HCT116 (cell line): Measurements from ENCODE around the gene ZNF473. TPM values are rescaled to one million over a fixed set of nuclear protein-coding genes. Genes with fewer than 3 reads are reported as not detected.

Experiments used
- ATAC-seq: fragments of 200-7000 bp; cut with Tn5 transposase; 2 replicates; pipeline ENCODE4 v1.9.1; 2020; ENCODE audit warnings: mild to moderate bottlenecking, moderate library complexity
- BruUV-seq: library from RNA; stranded (reverse); fragments of 400-500 nt; replicated peaks from 2 replicates; lab custom pipeline; 2021; lab: Mats Ljungman, UMichigan
- CTCF ChIA-PET: fragments of 300-600 bp; sonication (Branson Sonifier 250); formaldehyde crosslinking; loops from one replicate; lab custom pipeline; 2021; ENCODE audit warnings: antibody characterized with exemption; lab: Charles Lee
- POLR2A ChIA-PET: fragments of 300-600, 350-600 bp; sonication (Branson Sonifier 250); formaldehyde crosslinking; loops from one replicate; lab custom pipeline; 2021; ENCODE audit warnings: antibody characterized with exemption; lab: Charles Lee
- RAD21 ChIA-PET, 2 experiments: fragments of 300-600 bp; sonication (Branson Sonifier 250); formaldehyde crosslinking; loops; one replicate each; lab custom pipeline; 2023; ENCODE audit warnings: low total read pairs in 2 of 2; ENCODE audit not compliant: uncharacterized antibody in 2 of 2, unreplicated experiment in 2 of 2, low non-redundant PET in 1 of 2; lab: Charles Lee
- DNase-seq: peaks from one replicate; pipeline ENCODE4 v3.0.0-alpha.2; 2010; ENCODE audit warnings: low read depth, low spot score
- H2AFZ ChIP-seq: fragments of 200-600 bp; shearing (Covaris generic), sonication (generic); 2 replicates; pipeline ENCODE4 v1.6.1; 2017; ENCODE audit warnings: low read depth, mixed run types, mixed read lengths, antibody characterized with exemption, low read length; ENCODE audit not compliant: poor library complexity, severe bottlenecking
- H3K27ac ChIP-seq: 2 replicates; pipeline ENCODE4 v1.5.1; 2012; ENCODE audit warnings: low read depth, low read length
- H3K27me3 ChIP-seq: fragments of 200-600 bp; sonication (generic); 2 replicates; pipeline ENCODE4 v1.6.1; 2016; ENCODE audit warnings: mixed run types, low read length, mixed read lengths; ENCODE audit not compliant: insufficient read depth
- H3K36me3 ChIP-seq, 2 experiments: fragments of 200-500 bp in 1 of 2; fragments of 200-600 bp in 1 of 2; sonication (Bioruptor generic) in 1 of 2; sonication (generic) in 1 of 2; 2 replicates each; pipeline versions ENCODE4 v1.5.1 to v1.6.1; 2014 to 2016; ENCODE audit warnings: low read length in 2 of 2, inconsistent platforms in 1 of 2, mixed read lengths in 1 of 2, mixed run types in 1 of 2; ENCODE audit not compliant: insufficient read depth in 2 of 2, control insufficient read depth in 1 of 2
- H3K4me1 ChIP-seq, 2 experiments: fragments of 200-600 bp in 1 of 2; sonication (generic) in 1 of 2; 2 replicates each; pipeline versions ENCODE4 v1.5.1 to v1.6.1; 2012 to 2017; ENCODE audit warnings: low read length in 2 of 2, inconsistent platforms in 1 of 2, mild to moderate bottlenecking in 1 of 2, mixed read lengths in 1 of 2, mixed run types in 1 of 2, moderate library complexity in 1 of 2; ENCODE audit not compliant: insufficient read depth in 2 of 2, control insufficient read depth in 1 of 2
- H3K4me2 ChIP-seq: fragments of 200-600 bp; sonication (generic); 2 replicates; pipeline ENCODE4 v1.6.1; 2017; ENCODE audit warnings: mixed run types, low read length, mixed read lengths
- H3K4me3 ChIP-seq, 2 experiments: fragments of 200-600 bp in 1 of 2; sonication (generic) in 1 of 2; replicated peaks in 1 of 2; 2 replicates each; pipeline ENCODE4 v1.5.1; 2011 to 2016; ENCODE audit warnings: low read length in 2 of 2, control low read depth in 1 of 2, low read depth in 1 of 2, mild to moderate bottlenecking in 1 of 2, mixed read lengths in 1 of 2, mixed run types in 1 of 2
- H3K79me2 ChIP-seq: fragments of 200-600 bp; sonication (generic); 2 replicates; pipeline ENCODE4 v1.6.1; 2017; ENCODE audit warnings: mild to moderate bottlenecking, mixed run types, low read length, moderate library complexity, mixed read lengths; ENCODE audit not compliant: insufficient read depth
- H3K9ac ChIP-seq: fragments of 200-600 bp; sonication (generic); 2 replicates; pipeline ENCODE4 v1.6.1; 2016; ENCODE audit warnings: low read length, mixed read lengths
- H3K9me2 ChIP-seq: fragments of 200-600 bp; sonication (generic), shearing (Covaris generic); 2 replicates; pipeline ENCODE4 v1.6.1; 2017; ENCODE audit warnings: mixed run types, mild to moderate bottlenecking, moderate library complexity; ENCODE audit not compliant: insufficient read depth
- H3K9me3 ChIP-seq, 2 experiments: fragments of 200-500 bp in 1 of 2; fragments of 200-600 bp in 1 of 2; sonication (Bioruptor generic) in 1 of 2; sonication (generic) in 1 of 2; 2 replicates each; pipeline ENCODE4 v1.6.1; 2014 to 2017; ENCODE audit warnings: low read length in 2 of 2, mixed read lengths in 2 of 2, inconsistent platforms in 1 of 2, low read depth in 1 of 2, mild to moderate bottlenecking in 1 of 2, mixed run types in 1 of 2, moderate library complexity in 1 of 2; ENCODE audit not compliant: control insufficient read depth in 1 of 2, insufficient read depth in 1 of 2
- H4K20me1 ChIP-seq: fragments of 200-600 bp; sonication (generic), shearing (Covaris generic); 2 replicates; pipeline ENCODE4 v1.6.1; 2017; ENCODE audit warnings: mixed run types, mild to moderate bottlenecking, moderate library complexity; ENCODE audit not compliant: insufficient read depth
- CEBPB ChIP-seq: IDR thresholded peaks from 2 replicates; pipeline ENCODE4 v1.6.1; 2012; ENCODE audit warnings: low read depth
- EGR1 ChIP-seq: IDR thresholded peaks from 2 replicates; pipeline ENCODE4 v1.6.1; 2012; ENCODE audit warnings: low read depth
- EZH2 ChIP-seq: fragments of 200-600 bp; sonication (generic); IDR thresholded peaks from 2 replicates; pipeline ENCODE4 v1.6.1; 2017; ENCODE audit warnings: antibody characterized with exemption, mixed run types
- RAD21 ChIP-seq: IDR thresholded peaks from 2 replicates; pipeline ENCODE4 v1.6.1; 2012; ENCODE audit warnings: low read depth, mild to moderate bottlenecking
- SRF ChIP-seq: IDR thresholded peaks from 2 replicates; pipeline ENCODE4 v1.6.1; 2012; ENCODE audit warnings: low read depth
- ZFX ChIP-seq: fragments of 450-650 bp; IDR thresholded peaks from 2 replicates; pipeline ENCODE4 v1.6.1; 2017
- ZNF274 ChIP-seq: fragments of 200-500 bp; sonication (Bioruptor generic); IDR thresholded peaks from 2 replicates; pipeline ENCODE4 v1.6.1; 2014; ENCODE audit warnings: mild to moderate bottlenecking, low read depth, low read length, inconsistent platforms
- intact Hi-C: fragments of 100-400 bp; cut with micrococcal nuclease; formaldehyde crosslinking; loops from 2 replicates; pipeline ENCODE4 v1.10.0; 2022
- total RNA-seq: library from RNA; stranded (reverse); gene quantifications from one replicate; pipeline ENCODE4 v1.2.1, GENCODE V29; 2021; ENCODE audit not compliant: unreplicated experiment
- TF ChIP-seq, protein P1 (sequence below): IDR thresholded peaks from 2 replicates; pipeline ENCODE4 v1.6.1; 2012; ENCODE audit warnings: low read depth
- TF ChIP-seq, protein P2 (sequence below): IDR thresholded peaks from 2 replicates; pipeline ENCODE4 v1.6.1; 2012
- TF ChIP-seq, protein P3 (sequence below): IDR thresholded peaks from 2 replicates; pipeline ENCODE4 v1.6.1; 2011; ENCODE audit warnings: mild to moderate bottlenecking, low read length, moderate library complexity; ENCODE audit not compliant: insufficient replicate concordance; ENCODE audit errors: extremely low read depth

Gene ZNF473
- total RNA-seq, 1 experiment from 2014 or later, result 19.8 TPM

DNA sequence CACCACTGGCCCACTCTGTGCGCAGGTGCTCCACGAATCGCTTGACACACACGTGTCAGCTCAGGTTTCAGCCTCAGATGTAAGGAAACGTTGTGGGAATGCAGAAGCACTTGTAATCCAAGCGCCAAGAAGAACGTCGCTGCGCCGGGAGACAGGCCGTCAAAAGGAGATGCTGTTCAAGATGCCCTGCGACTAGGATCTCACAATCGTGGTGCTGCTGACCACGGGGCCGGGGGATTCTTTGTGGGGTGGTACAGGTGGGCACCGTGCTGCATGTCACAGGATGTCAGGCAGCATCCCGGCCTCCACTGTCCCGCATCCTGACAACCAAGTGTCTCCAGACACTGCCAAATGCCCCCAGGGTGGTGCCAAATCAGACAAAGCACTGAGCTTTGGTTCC is 47.9 kb upstream of the ZNF473 start:
- ATAC-seq, result no peak

More for the DNA sequence above, 47.9 kb upstream of the ZNF473 start:
- Histone ChIP-seq H3K27ac (no peak overlapping the region), H4K20me1 (no peaks in the 10 kb centered on the region), H2AFZ (no peak overlapping the region), H3K4me3 (no peak overlapping the region), H3K4me1 (no peaks in the 10 kb centered on the region), H3K27me3 (no peaks in the 10 kb centered on the region), H3K9me2 (no peaks in the 10 kb centered on the region), H3K79me2 (no peaks in the 10 kb centered on the region), H3K4me2 (no peak overlapping the region), H3K9me3 (no peaks in the 10 kb centered on the region), H3K9ac (no peak overlapping the region), H3K36me3 (peaks cover 0 to 2% of the 10 kb centered on the region in 2 experiments; a peak in 1 of 4 replicates)
- TF ChIP-seq, protein P1, sequence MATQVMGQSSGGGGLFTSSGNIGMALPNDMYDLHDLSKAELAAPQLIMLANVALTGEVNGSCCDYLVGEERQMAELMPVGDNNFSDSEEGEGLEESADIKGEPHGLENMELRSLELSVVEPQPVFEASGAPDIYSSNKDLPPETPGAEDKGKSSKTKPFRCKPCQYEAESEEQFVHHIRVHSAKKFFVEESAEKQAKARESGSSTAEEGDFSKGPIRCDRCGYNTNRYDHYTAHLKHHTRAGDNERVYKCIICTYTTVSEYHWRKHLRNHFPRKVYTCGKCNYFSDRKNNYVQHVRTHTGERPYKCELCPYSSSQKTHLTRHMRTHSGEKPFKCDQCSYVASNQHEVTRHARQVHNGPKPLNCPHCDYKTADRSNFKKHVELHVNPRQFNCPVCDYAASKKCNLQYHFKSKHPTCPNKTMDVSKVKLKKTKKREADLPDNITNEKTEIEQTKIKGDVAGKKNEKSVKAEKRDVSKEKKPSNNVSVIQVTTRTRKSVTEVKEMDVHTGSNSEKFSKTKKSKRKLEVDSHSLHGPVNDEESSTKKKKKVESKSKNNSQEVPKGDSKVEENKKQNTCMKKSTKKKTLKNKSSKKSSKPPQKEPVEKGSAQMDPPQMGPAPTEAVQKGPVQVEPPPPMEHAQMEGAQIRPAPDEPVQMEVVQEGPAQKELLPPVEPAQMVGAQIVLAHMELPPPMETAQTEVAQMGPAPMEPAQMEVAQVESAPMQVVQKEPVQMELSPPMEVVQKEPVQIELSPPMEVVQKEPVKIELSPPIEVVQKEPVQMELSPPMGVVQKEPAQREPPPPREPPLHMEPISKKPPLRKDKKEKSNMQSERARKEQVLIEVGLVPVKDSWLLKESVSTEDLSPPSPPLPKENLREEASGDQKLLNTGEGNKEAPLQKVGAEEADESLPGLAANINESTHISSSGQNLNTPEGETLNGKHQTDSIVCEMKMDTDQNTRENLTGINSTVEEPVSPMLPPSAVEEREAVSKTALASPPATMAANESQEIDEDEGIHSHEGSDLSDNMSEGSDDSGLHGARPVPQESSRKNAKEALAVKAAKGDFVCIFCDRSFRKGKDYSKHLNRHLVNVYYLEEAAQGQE, result no peak
- TF ChIP-seq EZH2 (no peak), ZFX (no peak), ZNF274 (no peak), RAD21 (no peak), SRF (no peak), CEBPB (no peak), EGR1 (no peak)
- TF ChIP-seq, protein P2, sequence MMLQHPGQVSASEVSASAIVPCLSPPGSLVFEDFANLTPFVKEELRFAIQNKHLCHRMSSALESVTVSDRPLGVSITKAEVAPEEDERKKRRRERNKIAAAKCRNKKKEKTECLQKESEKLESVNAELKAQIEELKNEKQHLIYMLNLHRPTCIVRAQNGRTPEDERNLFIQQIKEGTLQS, result no peak
- TF ChIP-seq, protein P3, sequence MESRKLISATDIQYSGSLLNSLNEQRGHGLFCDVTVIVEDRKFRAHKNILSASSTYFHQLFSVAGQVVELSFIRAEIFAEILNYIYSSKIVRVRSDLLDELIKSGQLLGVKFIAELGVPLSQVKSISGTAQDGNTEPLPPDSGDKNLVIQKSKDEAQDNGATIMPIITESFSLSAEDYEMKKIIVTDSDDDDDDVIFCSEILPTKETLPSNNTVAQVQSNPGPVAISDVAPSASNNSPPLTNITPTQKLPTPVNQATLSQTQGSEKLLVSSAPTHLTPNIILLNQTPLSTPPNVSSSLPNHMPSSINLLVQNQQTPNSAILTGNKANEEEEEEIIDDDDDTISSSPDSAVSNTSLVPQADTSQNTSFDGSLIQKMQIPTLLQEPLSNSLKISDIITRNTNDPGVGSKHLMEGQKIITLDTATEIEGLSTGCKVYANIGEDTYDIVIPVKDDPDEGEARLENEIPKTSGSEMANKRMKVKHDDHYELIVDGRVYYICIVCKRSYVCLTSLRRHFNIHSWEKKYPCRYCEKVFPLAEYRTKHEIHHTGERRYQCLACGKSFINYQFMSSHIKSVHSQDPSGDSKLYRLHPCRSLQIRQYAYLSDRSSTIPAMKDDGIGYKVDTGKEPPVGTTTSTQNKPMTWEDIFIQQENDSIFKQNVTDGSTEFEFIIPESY, result no peak
- POLR2A ChIA-PET, result no interaction called here
- BruUV-seq, result no TSS peak
- no peak for DNase-seq
- RAD21 ChIA-PET, result no interaction called here
- intact Hi-C loops, result no loop called here
- CTCF ChIA-PET, result no interaction called here
